SK-N-MC (cell line): ENCODE data around the gene IPP.

Experiments
- EZH2 ChIP-seq: fragments of 200-600 bp; sonication (generic); IDR thresholded peaks from one replicate; pipeline ENCODE4 v1.6.1; 2017; ENCODE audit warnings: antibody characterized with exemption
- FOXP2 ChIP-seq: optimal IDR thresholded peaks from 2 replicates; pipeline ENCODE3; 2011; ENCODE audit warnings: mild to moderate bottlenecking, moderate library complexity; ENCODE audit not compliant: insufficient read depth; ENCODE audit errors: extremely low read length, control extremely low read depth
- POLR2AphosphoS5 ChIP-seq: IDR thresholded peaks from 2 replicates; pipeline ENCODE4 v1.6.1; 2012; ENCODE audit warnings: mild to moderate bottlenecking, low read depth, low read length, borderline replicate concordance

GRCh38 chr1:45785583-45785982 lies 35.1 kb upstream of the IPP start:
- TF ChIP-seq POLR2AphosphoS5 (no peak), EZH2 (no peak), FOXP2 (no peak)
